Upper lobe of left lung (tissue), 4 donors: ENCODE results near the gene PTPRG.

ENCODE experiments used
- POLR2A ChIP-seq, 4 donors: fragments of 450-650 bp; IDR thresholded peaks; one replicate each; pipeline ENCODE4 v1.5.1; 2016 to 2017; ENCODE audit warnings: antibody characterized with exemption in 4 of 4, mild to moderate bottlenecking in 2 of 4
- POLR2AphosphoS5 ChIP-seq, 2 donors: sonication (generic); formaldehyde crosslinking; IDR thresholded peaks; one replicate each; pipeline ENCODE4 v1.5.1; 2017; ENCODE audit warnings: antibody characterized with exemption in 2 of 2
- TF ChIP-seq, protein P1 (sequence below), 6 experiments: fragments of 450-650 bp in 4 of 6; fragments of 200-600 bp in 2 of 6; sonication (generic) in 2 of 6; IDR thresholded peaks; one replicate each; pipeline ENCODE4 v1.5.1; 2016 to 2019; ENCODE audit warnings: antibody characterized with exemption in 6 of 6

GRCh38 chr3:62169906-62170660 is 608.7 kb downstream of the PTPRG start:
- TF ChIP-seq, protein P1, sequence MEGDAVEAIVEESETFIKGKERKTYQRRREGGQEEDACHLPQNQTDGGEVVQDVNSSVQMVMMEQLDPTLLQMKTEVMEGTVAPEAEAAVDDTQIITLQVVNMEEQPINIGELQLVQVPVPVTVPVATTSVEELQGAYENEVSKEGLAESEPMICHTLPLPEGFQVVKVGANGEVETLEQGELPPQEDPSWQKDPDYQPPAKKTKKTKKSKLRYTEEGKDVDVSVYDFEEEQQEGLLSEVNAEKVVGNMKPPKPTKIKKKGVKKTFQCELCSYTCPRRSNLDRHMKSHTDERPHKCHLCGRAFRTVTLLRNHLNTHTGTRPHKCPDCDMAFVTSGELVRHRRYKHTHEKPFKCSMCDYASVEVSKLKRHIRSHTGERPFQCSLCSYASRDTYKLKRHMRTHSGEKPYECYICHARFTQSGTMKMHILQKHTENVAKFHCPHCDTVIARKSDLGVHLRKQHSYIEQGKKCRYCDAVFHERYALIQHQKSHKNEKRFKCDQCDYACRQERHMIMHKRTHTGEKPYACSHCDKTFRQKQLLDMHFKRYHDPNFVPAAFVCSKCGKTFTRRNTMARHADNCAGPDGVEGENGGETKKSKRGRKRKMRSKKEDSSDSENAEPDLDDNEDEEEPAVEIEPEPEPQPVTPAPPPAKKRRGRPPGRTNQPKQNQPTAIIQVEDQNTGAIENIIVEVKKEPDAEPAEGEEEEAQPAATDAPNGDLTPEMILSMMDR (IDR thresholded peaks at IDR 0.05) = no peak
- TF ChIP-seq POLR2A (IDR thresholded peaks at IDR 0.05) = no peak
- TF ChIP-seq POLR2AphosphoS5 (IDR thresholded peaks at IDR 0.05) = no peak
